ENCODE results near the gene ATP8B4.
"Not testable (repeated sequence)": the region's sequence is repeated elsewhere in the genome, so short reads cannot be mapped to it uniquely, and the experiment has no call there.

The ATP8B4 gene

GRCh38 chr15:50009634-50010033 is 109.4 kb downstream of the ATP8B4 start:
- DNase-seq (ENCODE audit: low spot score): no peak

- peak; percentile 73 for DNase-seq (ENCODE audit: low spot score)
Observed at GRCh38 chr15:50003786-50004334, 115.2 kb downstream of the ATP8B4 start.

GRCh38 chr15:49991587-49991986 is 127.4 kb downstream of the ATP8B4 start:
- no peak for DNase-seq (ENCODE audit: low spot score)

GRCh38 chr15:49990835-49991545 is 128.0 kb downstream of the ATP8B4 start:
- DNase-seq (ENCODE audit: low spot score): no peak

- DNase-seq (ENCODE audit: low spot score): no peak
Observed at GRCh38 chr15:49989498-49989897, 129.5 kb downstream of the ATP8B4 start.

GRCh38 chr15:49988766-49989165 is 130.3 kb downstream of the ATP8B4 start:
- DNase-seq (ENCODE audit: low spot score): no peak

GRCh38 chr15:49987896-49988295 is 131.1 kb downstream of the ATP8B4 start:
- no peak for DNase-seq (ENCODE audit: low spot score)

- no peak for DNase-seq (ENCODE audit: low spot score)
Observed at GRCh38 chr15:49987198-49987785, 131.7 kb downstream of the ATP8B4 start.

- DNase-seq (ENCODE audit: low spot score): no peak
Observed at GRCh38 chr15:49986326-49986725, 132.7 kb downstream of the ATP8B4 start.

GRCh38 chr15:49985463-49985862 is 133.6 kb downstream of the ATP8B4 start:
- no peak for DNase-seq (ENCODE audit: low spot score)

- no peak for DNase-seq (ENCODE audit: low spot score)
Observed at GRCh38 chr15:49984436-49984835, 134.6 kb downstream of the ATP8B4 start.

GRCh38 chr15:49982584-49982983 is 136.4 kb downstream of the ATP8B4 start:
- no peak for DNase-seq (ENCODE audit: low spot score)

GRCh38 chr15:49979705-49980382 is 139.2 kb downstream of the ATP8B4 start:
- no peak for DNase-seq (ENCODE audit: low spot score)

- no peak for DNase-seq (ENCODE audit: low spot score)
Observed at GRCh38 chr15:49978121-49978520, 140.9 kb downstream of the ATP8B4 start.

- no peak for DNase-seq (ENCODE audit: low spot score)
Observed at GRCh38 chr15:49977306-49977705, 141.7 kb downstream of the ATP8B4 start.

GRCh38 chr15:49964551-49964950 is 154.5 kb downstream of the ATP8B4 start:
- no peak for DNase-seq (ENCODE audit: low spot score)

GRCh38 chr15:49964061-49964460 is 155.0 kb downstream of the ATP8B4 start:
- no peak for DNase-seq (ENCODE audit: low spot score)

- not testable (repeated sequence) for DNase-seq (ENCODE audit: low spot score)
Observed at GRCh38 chr15:49963033-49963772, 155.8 kb downstream of the ATP8B4 start.

GRCh38 chr15:49962044-49962602 is 156.9 kb downstream of the ATP8B4 start:
- DNase-seq (ENCODE audit: low spot score): no peak

- no peak for DNase-seq (ENCODE audit: low spot score)
Observed at GRCh38 chr15:49953421-49953820, 165.6 kb downstream of the ATP8B4 start.

GRCh38 chr15:49946681-49947080 is 172.4 kb downstream of the ATP8B4 start:
- DNase-seq (ENCODE audit: low spot score): no peak

- no peak for DNase-seq (ENCODE audit: low spot score)
Observed at GRCh38 chr15:49934487-49934886, 184.5 kb downstream of the ATP8B4 start.

Data from kidney capillary endothelial cell (primary cell).